Osteoblast (primary cell): ENCODE data around the gene KLK3. TPM values are rescaled to one million over a fixed set of nuclear protein-coding genes. Genes with fewer than 3 reads are reported as not detected.

Experiments used
- DNase-seq: peaks from one replicate; pipeline ENCODE4 v3.0.0; 2011; ENCODE audit warnings: low spot score, mixed read lengths; ENCODE audit not compliant: insufficient read length; ENCODE audit errors: missing footprints
- H2AFZ ChIP-seq: 2 replicates; pipeline ENCODE4 v1.6.0; 2011; ENCODE audit warnings: mild to moderate bottlenecking, low read length
- H3K27ac ChIP-seq: 2 replicates; pipeline ENCODE4 v1.5.1; 2011; ENCODE audit warnings: mild to moderate bottlenecking, low read depth, low read length, moderate library complexity
- H3K27me3 ChIP-seq: 2 replicates; pipeline ENCODE4 v1.6.0; 2012; ENCODE audit warnings: mild to moderate bottlenecking, control low read depth, inconsistent platforms, low read length, moderate library complexity; ENCODE audit not compliant: insufficient read depth
- H3K36me3 ChIP-seq: 2 replicates; pipeline ENCODE4 v1.5.1; 2011; ENCODE audit warnings: mild to moderate bottlenecking, low read length, control low read depth, moderate library complexity; ENCODE audit not compliant: insufficient read depth
- H3K4me1 ChIP-seq: 2 replicates; pipeline ENCODE4 v1.5.1; 2011; ENCODE audit warnings: mild to moderate bottlenecking, low read length, control low read depth, moderate library complexity; ENCODE audit not compliant: insufficient read depth
- H3K4me2 ChIP-seq: 2 replicates; pipeline ENCODE4 v1.6.0; 2011; ENCODE audit warnings: mild to moderate bottlenecking, low read length; ENCODE audit not compliant: insufficient read depth
- H3K4me3 ChIP-seq: fragments of 200-600 bp; sonication (generic); 3 replicates; pipeline ENCODE4 v1.5.1; 2012; ENCODE audit warnings: mild to moderate bottlenecking, low read length, inconsistent platforms; ENCODE audit not compliant: insufficient read depth
- H3K79me2 ChIP-seq: 2 replicates; pipeline ENCODE4 v1.6.0; 2012; ENCODE audit warnings: mild to moderate bottlenecking, low read length, control low read depth, inconsistent platforms; ENCODE audit not compliant: insufficient read depth
- H3K9me3 ChIP-seq: 2 replicates; pipeline ENCODE4 v1.5.1; 2011; ENCODE audit warnings: low read depth, low read length, control low read depth
- H4K20me1 ChIP-seq: 2 replicates; pipeline ENCODE4 v1.6.0; 2012; ENCODE audit warnings: mild to moderate bottlenecking, low read length, control low read depth; ENCODE audit not compliant: insufficient read depth
- CTCF ChIP-seq: IDR thresholded peaks from 2 replicates; pipeline ENCODE4 v1.5.1; 2011; ENCODE audit warnings: mild to moderate bottlenecking, low read depth, low read length, moderate library complexity; ENCODE audit errors: extremely low read depth
- total RNA-seq: library from RNA; depleted of rRNA; stranded (reverse); fragments of >200 nt; gene quantifications from 2 replicates; pipeline ENCODE4 v1.2.3, GENCODE V29; 2012

KLK3 gene
- total RNA-seq, 1 donor, result not detected

GRCh38 chr19:50880241-50880640 is 25.5 kb downstream of the KLK3 start:
- H3K36me3 ChIP-seq, result no peaks in the 10 kb centered on the region
- H3K4me3 ChIP-seq, result no peak overlapping the region
- no peaks in the 10 kb centered on the region for H3K79me2 ChIP-seq
- no peaks in the 10 kb centered on the region for H3K9me3 ChIP-seq
- no peak for DNase-seq
- no peaks in the 10 kb centered on the region for H3K4me1 ChIP-seq
- no peaks in the 10 kb centered on the region for H4K20me1 ChIP-seq
- no peak for TF ChIP-seq CTCF
- no peak overlapping the region for H3K4me2 ChIP-seq
- peaks cover under 1% of the 10 kb centered on the region for H3K27me3 ChIP-seq
- no peak overlapping the region for H3K27ac ChIP-seq
- no peak overlapping the region for H2AFZ ChIP-seq

GRCh38 chr19:50882188-50882587 is 27.5 kb downstream of the KLK3 start:
- DNase-seq, result no peak
- no peak for TF ChIP-seq CTCF
- H3K27ac ChIP-seq, result no peak overlapping the region
- H4K20me1 ChIP-seq, result no peaks in the 10 kb centered on the region
- H3K27me3 ChIP-seq, result no peaks in the 10 kb centered on the region
- no peaks in the 10 kb centered on the region for H3K36me3 ChIP-seq
- H3K4me2 ChIP-seq, result no peak overlapping the region
- H2AFZ ChIP-seq, result no peak overlapping the region
- no peaks in the 10 kb centered on the region for H3K79me2 ChIP-seq
- no peaks in the 10 kb centered on the region for H3K4me1 ChIP-seq
- no peaks in the 10 kb centered on the region for H3K9me3 ChIP-seq
- no peak overlapping the region for H3K4me3 ChIP-seq

- DNase-seq, result no peak
- no peak overlapping the region for H3K4me3 ChIP-seq
- H4K20me1 ChIP-seq, result no peaks in the 10 kb centered on the region
- no peaks in the 10 kb centered on the region for H3K79me2 ChIP-seq
- peaks cover 9% of the 10 kb centered on the region for H3K4me1 ChIP-seq
- H3K36me3 ChIP-seq, result no peaks in the 10 kb centered on the region
- no peaks in the 10 kb centered on the region for H3K27me3 ChIP-seq
- no peak overlapping the region for H3K27ac ChIP-seq
- no peak for TF ChIP-seq CTCF
- no peaks in the 10 kb centered on the region for H3K9me3 ChIP-seq
- H3K4me2 ChIP-seq, result no peak overlapping the region
- H2AFZ ChIP-seq, result no peak overlapping the region
Observed at GRCh38 chr19:50889638-50890037, 34.9 kb downstream of the KLK3 start.

GRCh38 chr19:50890422-50891252 is 35.9 kb downstream of the KLK3 start:
- Histone ChIP-seq H3K27ac (no peak overlapping the region), H3K9me3 (no peaks in the 10 kb centered on the region), H4K20me1 (no peaks in the 10 kb centered on the region), H3K27me3 (no peaks in the 10 kb centered on the region), H3K4me3 (no peak overlapping the region), H3K4me1 (peaks cover 9% of the 10 kb centered on the region), H2AFZ (no peak overlapping the region), H3K79me2 (no peaks in the 10 kb centered on the region), H3K4me2 (no peak overlapping the region), H3K36me3 (no peaks in the 10 kb centered on the region)
- peak; percentile 88 for DNase-seq
- no peak for TF ChIP-seq CTCF
